IMR-90 (cell line): ENCODE measurements around the gene ASAP2. TPM values are rescaled to one million over a fixed set of nuclear protein-coding genes. Genes with fewer than 3 reads are reported as not detected.

Experiments used
- ATAC-seq: fragments of 200-7000 bp; cut with Tn5 transposase; 2 replicates; pipeline ENCODE4 v1.9.1; 2020; ENCODE audit warnings: low read depth, mild to moderate bottlenecking, moderate library complexity
- BruUV-seq: library from RNA; stranded (reverse); fragments of 400-500 nt; replicated peaks from 2 replicates; lab custom pipeline; 2021; lab: Mats Ljungman, UMichigan
- CTCF ChIA-PET: fragments of 300-600 bp; formaldehyde crosslinking; extraction: SDS; loops from one replicate; lab custom pipeline; 2021; ENCODE audit warnings: antibody characterized with exemption; lab: Yijun Ruan, JAX
- POLR2A ChIA-PET: fragments of 300-600 bp; sonication (Branson Sonifier 250); formaldehyde crosslinking; loops from one replicate; lab custom pipeline; 2022; ENCODE audit warnings: antibody characterized with exemption; ENCODE audit not compliant: unreplicated experiment; lab: Charles Lee
- DNase-seq: peaks from one replicate; pipeline ENCODE4 v3.0.0; 2013
- H2AFZ ChIP-seq: replicated peaks from 2 replicates; pipeline ENCODE3; 2013; ENCODE audit warnings: low read length, mild to moderate bottlenecking; ENCODE audit not compliant: poor library complexity
- H2AK5ac ChIP-seq: 2 replicates; pipeline ENCODE4 v1.6.1; 2013; ENCODE audit warnings: low read depth, low read length, inconsistent platforms
- H2AK9ac ChIP-seq: replicated peaks from 2 replicates; pipeline ENCODE3; 2013; ENCODE audit warnings: mild to moderate bottlenecking, low read depth, low read length, moderate library complexity; ENCODE audit not compliant: poor library complexity
- H2BK120ac ChIP-seq: 2 replicates; pipeline ENCODE4 v1.6.1; 2013; ENCODE audit warnings: low read depth, low read length, inconsistent platforms
- H2BK15ac ChIP-seq: 3 replicates; pipeline ENCODE4 v1.6.1; 2013; ENCODE audit warnings: low read depth, low read length, inconsistent platforms
- H2BK20ac ChIP-seq: 2 replicates; pipeline ENCODE4 v1.6.1; 2013; ENCODE audit warnings: low read depth, mild to moderate bottlenecking, inconsistent platforms, low read length, moderate library complexity
- H2BK5ac ChIP-seq: 2 replicates; pipeline ENCODE4 v1.6.1; 2013; ENCODE audit warnings: mild to moderate bottlenecking, low read depth, low read length, inconsistent platforms; ENCODE audit not compliant: poor library complexity, severe bottlenecking
- H3K14ac ChIP-seq: replicated peaks from 2 replicates; pipeline ENCODE4 v1.6.1; 2013; ENCODE audit warnings: low read depth, low read length, inconsistent platforms
- H3K18ac ChIP-seq: 2 replicates; pipeline ENCODE4 v1.6.1; 2013; ENCODE audit warnings: low read depth, low read length, control low read depth
- H3K23ac ChIP-seq: 2 replicates; pipeline ENCODE4 v1.6.1; 2013; ENCODE audit warnings: low read depth, low read length, inconsistent platforms
- H3K27ac ChIP-seq: 2 replicates; pipeline ENCODE4 v1.5.1; 2013; ENCODE audit warnings: mild to moderate bottlenecking, control low read depth, low read length; ENCODE audit not compliant: insufficient read depth
- H3K27me3 ChIP-seq: 2 replicates; pipeline ENCODE4 v1.6.1; 2013; ENCODE audit warnings: low read length; ENCODE audit not compliant: control insufficient read depth, insufficient read depth
- H3K36me3 ChIP-seq: 2 replicates; pipeline ENCODE4 v1.6.1; 2013; ENCODE audit warnings: low read length, mixed read lengths; ENCODE audit not compliant: control insufficient read depth, insufficient read depth
- H3K4ac ChIP-seq: 2 replicates; pipeline ENCODE4 v1.6.1; 2013; ENCODE audit warnings: low read depth, low read length, inconsistent platforms
- H3K4me1 ChIP-seq: 2 replicates; pipeline ENCODE4 v1.6.1; 2013; ENCODE audit warnings: low read length, mixed read lengths; ENCODE audit not compliant: control insufficient read depth, insufficient read depth
- H3K4me2 ChIP-seq: 2 replicates; pipeline ENCODE4 v1.6.1; 2013; ENCODE audit warnings: low read depth, mild to moderate bottlenecking, control low read depth, low read length, moderate library complexity
- H3K4me3 ChIP-seq: 2 replicates; pipeline ENCODE4 v1.5.1; 2013; ENCODE audit warnings: low read depth, mild to moderate bottlenecking, control low read depth, low read length, moderate library complexity; ENCODE audit not compliant: insufficient read depth
- H3K56ac ChIP-seq: 2 replicates; pipeline ENCODE4 v1.6.1; 2013; ENCODE audit warnings: low read length, inconsistent platforms; ENCODE audit not compliant: insufficient read depth; ENCODE audit errors: extremely low read depth
- H3K79me1 ChIP-seq, 2 experiments: 2 replicates each; pipeline ENCODE4 v1.6.1; 2013; ENCODE audit warnings: low read length in 2 of 2, inconsistent platforms in 1 of 2, low read depth in 1 of 2
- H3K9ac ChIP-seq: 2 replicates; pipeline ENCODE4 v1.6.1; 2013; ENCODE audit warnings: low read depth, low read length, control low read depth
- H3K9me1 ChIP-seq: 2 replicates; pipeline ENCODE4 v1.6.1; 2013; ENCODE audit warnings: low read length, inconsistent platforms; ENCODE audit not compliant: insufficient read depth
- H3K9me3 ChIP-seq: 2 replicates; pipeline ENCODE4 v1.6.1; 2013; ENCODE audit warnings: low read length; ENCODE audit not compliant: control insufficient read depth, insufficient read depth
- H4K20me1 ChIP-seq: 2 replicates; pipeline ENCODE4 v1.6.1; 2013; ENCODE audit warnings: low read length, inconsistent platforms; ENCODE audit not compliant: insufficient read depth
- H4K5ac ChIP-seq: 2 replicates; pipeline ENCODE4 v1.6.1; 2013; ENCODE audit warnings: mild to moderate bottlenecking, low read depth, low read length, control low read depth
- H4K8ac ChIP-seq, 2 experiments: 2 replicates each; pipeline ENCODE4 v1.6.1; 2013; ENCODE audit warnings: low read depth in 2 of 2, low read length in 2 of 2, control low read depth in 1 of 2, inconsistent platforms in 1 of 2
- H4K91ac ChIP-seq: 2 replicates; pipeline ENCODE4 v1.6.1; 2013; ENCODE audit warnings: low read depth, low read length, inconsistent platforms; ENCODE audit not compliant: insufficient read depth
- BHLHE40 ChIP-seq: fragments of 150-350 bp; IDR thresholded peaks from 2 replicates; pipeline ENCODE4 v1.6.1; 2016; ENCODE audit warnings: mild to moderate bottlenecking, low read depth, low read length
- CEBPB ChIP-seq: IDR thresholded peaks from 2 replicates; pipeline ENCODE4 v1.6.1; 2012; ENCODE audit warnings: low read depth, low read length, improper control_type of control experiment
- CHD1 ChIP-seq: IDR thresholded peaks from 2 replicates; pipeline ENCODE4 v1.6.1; 2012; ENCODE audit warnings: low read depth, low read length, improper control_type of control experiment
- MAFK ChIP-seq: IDR thresholded peaks from 2 replicates; pipeline ENCODE4 v1.6.1; 2012; ENCODE audit warnings: low read depth, low read length, improper control_type of control experiment
- MAZ ChIP-seq: IDR thresholded peaks from 2 replicates; pipeline ENCODE4 v1.6.1; 2012; ENCODE audit warnings: low read depth, mild to moderate bottlenecking, low read length, improper control_type of control experiment, moderate library complexity, borderline replicate concordance
- MXI1 ChIP-seq: IDR thresholded peaks from 2 replicates; pipeline ENCODE4 v1.6.1; 2012; ENCODE audit warnings: low read depth, mild to moderate bottlenecking, low read length, moderate library complexity, borderline replicate concordance
- RAD21 ChIP-seq: IDR thresholded peaks from 2 replicates; pipeline ENCODE4 v1.6.1; 2012; ENCODE audit warnings: low read length, improper control_type of control experiment
- WGBS, 2 experiments: methylation state at CpG; one replicate each; pipeline versions ENCODE4 v1.1.5 to v1.1.7; 2013; ENCODE audit warnings: missing lambda C conversion rate in 2 of 2; ENCODE audit not compliant: insufficient read length in 1 of 2; ENCODE audit errors: extremely low coverage in 2 of 2; 5-methylcytosine and 5-hydroxymethylcytosine counted together
- dilution Hi-C: fragments of 300-500 bp; cut with HindIII; formaldehyde crosslinking; loops from one replicate; pipeline ENCODE4 v1.14.3; 2018; ENCODE audit warnings: low sequenced_read_pairs; ENCODE audit not compliant: unreplicated experiment
- in situ Hi-C: fragments of 300-500 bp; cut with MboI; formaldehyde crosslinking; loops from 3 replicates; pipeline ENCODE4 v1.14.3; 2019; ENCODE audit warnings: low sequenced_read_pairs, inconsistent platforms, mixed read lengths
- intact Hi-C: fragments of 100-400 bp; cut with micrococcal nuclease; formaldehyde crosslinking; loops from 2 replicates; pipeline ENCODE4 v1.10.0; 2022
- polyA plus RNA-seq, 3 experiments: library from polyadenylated mRNA; depleted of rRNA; stranded (reverse); fragments of >200 nt; gene quantifications; 2 replicates each; pipeline ENCODE4 v1.2.3, GENCODE V29; 2012; ENCODE audit warnings: low replicate concordance in 1 of 3
- total RNA-seq: library from RNA; depleted of rRNA; stranded (reverse); fragments of >200 nt; gene quantifications from 2 replicates; pipeline ENCODE4 v1.2.3, GENCODE V29; 2012
- TF ChIP-seq, protein P1 (sequence below): conservative IDR thresholded peaks from 2 replicates; pipeline ENCODE4 v1.5.1; 2012; ENCODE audit warnings: mild to moderate bottlenecking, low read depth, low read length, improper control_type of control experiment

ASAP2 gene
- total and polyA plus RNA-seq, 2 of the 4 experiments (the other 2 are of a cell fraction), result 19.7 to 28.1 TPM

DNA sequence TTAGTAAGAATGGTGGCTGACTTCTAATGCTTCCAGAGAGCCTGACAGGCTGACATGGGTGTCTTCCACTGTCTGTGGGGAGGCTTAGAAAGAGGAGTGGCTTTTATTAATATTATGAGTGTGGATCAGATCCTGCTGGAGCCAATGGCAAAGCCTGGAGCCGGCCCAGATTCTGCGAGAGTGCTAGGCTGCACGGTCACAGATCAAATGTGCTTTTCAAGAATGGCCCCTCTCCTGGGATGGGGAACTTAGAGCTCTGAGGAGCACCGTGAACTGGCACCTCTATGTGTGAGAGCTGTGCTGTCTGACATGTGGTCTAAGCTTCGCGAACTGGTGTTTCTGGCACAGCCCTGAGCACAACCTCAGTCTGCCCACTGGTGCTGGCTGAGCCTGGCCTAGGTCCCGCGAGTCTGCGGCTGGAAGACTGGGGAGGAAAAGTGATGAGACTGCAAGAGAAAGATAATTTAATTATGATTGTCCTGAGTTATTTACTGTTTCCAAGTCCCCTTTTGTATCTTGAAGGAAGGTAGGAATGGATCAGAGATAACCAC is 70.4 kb downstream of the ASAP2 start:
- Histone ChIP-seq H3K56ac (no peak overlapping the region), H2AK9ac (no peak overlapping the region), H3K9ac (no peak overlapping the region), H2AK5ac (no peak overlapping the region), H4K91ac (no peak overlapping the region), H3K36me3 (peaks cover 12% of the 10 kb centered on the region), H3K9me1 (peaks cover 15% of the 10 kb centered on the region), H3K4me2 (no peak overlapping the region), H4K20me1 (peaks cover 28% of the 10 kb centered on the region), H3K9me3 (no peaks in the 10 kb centered on the region), H3K27ac (no peak overlapping the region), H3K4me1 (peaks cover 2% of the 10 kb centered on the region; the same call in 1 of the 2 replicates), H2BK15ac (no peak overlapping the region), H3K27me3 (no peaks in the 10 kb centered on the region), H4K5ac (no peak overlapping the region), H4K8ac (no peak overlapping the region), H3K23ac (no peak overlapping the region), H3K4me3 (no peak overlapping the region), H2BK5ac (no peak overlapping the region), H2AFZ (no peak overlapping the region), H3K14ac (no peak overlapping the region), H3K4ac (no peak overlapping the region), H2BK120ac (no peak overlapping the region), H3K18ac (no peak overlapping the region), H3K79me1 (peaks cover 48 to 82% of the 10 kb centered on the region in 2 experiments), H2BK20ac (no peak overlapping the region)
- POLR2A ChIA-PET, result no interaction called here
- CTCF ChIA-PET, result no interaction called here
- no TSS peak for BruUV-seq
- WGBS, 2 experiments, result 80% methylated on average over 2 of the region's 9 CpGs; no CpG with 5 or more reads in 1 of the 2 experiments
- in situ Hi-C loops (no loop called here), dilution Hi-C loops (no loop called here), intact Hi-C loops (no loop called here)
- no peak for ATAC-seq
- no peak for TF ChIP-seq MAFK
- no peak for TF ChIP-seq MAZ
- TF ChIP-seq MXI1, result no peak
- TF ChIP-seq RAD21, result no peak
- TF ChIP-seq CHD1, result no peak
- no peak for TF ChIP-seq BHLHE40
- TF ChIP-seq CEBPB, result no peak
- TF ChIP-seq, protein P1, sequence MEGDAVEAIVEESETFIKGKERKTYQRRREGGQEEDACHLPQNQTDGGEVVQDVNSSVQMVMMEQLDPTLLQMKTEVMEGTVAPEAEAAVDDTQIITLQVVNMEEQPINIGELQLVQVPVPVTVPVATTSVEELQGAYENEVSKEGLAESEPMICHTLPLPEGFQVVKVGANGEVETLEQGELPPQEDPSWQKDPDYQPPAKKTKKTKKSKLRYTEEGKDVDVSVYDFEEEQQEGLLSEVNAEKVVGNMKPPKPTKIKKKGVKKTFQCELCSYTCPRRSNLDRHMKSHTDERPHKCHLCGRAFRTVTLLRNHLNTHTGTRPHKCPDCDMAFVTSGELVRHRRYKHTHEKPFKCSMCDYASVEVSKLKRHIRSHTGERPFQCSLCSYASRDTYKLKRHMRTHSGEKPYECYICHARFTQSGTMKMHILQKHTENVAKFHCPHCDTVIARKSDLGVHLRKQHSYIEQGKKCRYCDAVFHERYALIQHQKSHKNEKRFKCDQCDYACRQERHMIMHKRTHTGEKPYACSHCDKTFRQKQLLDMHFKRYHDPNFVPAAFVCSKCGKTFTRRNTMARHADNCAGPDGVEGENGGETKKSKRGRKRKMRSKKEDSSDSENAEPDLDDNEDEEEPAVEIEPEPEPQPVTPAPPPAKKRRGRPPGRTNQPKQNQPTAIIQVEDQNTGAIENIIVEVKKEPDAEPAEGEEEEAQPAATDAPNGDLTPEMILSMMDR, result no peak
- DNase-seq, result no peak
